Measurements from ENCODE around the gene FRAS1. TPM values are rescaled to one million over a fixed set of nuclear protein-coding genes. Genes with fewer than 3 reads are reported as not detected.

The FRAS1 gene
- total and polyA plus RNA-seq, 12 donors, result 0.20 to 2.3 (median 0.84) TPM

- no peak for DNase-seq
- intact Hi-C loops (cut with DNase I), result no loop called here
- H3K27ac ChIP-seq, result no peak overlapping the region
- H3K36me3 ChIP-seq (replicated peaks in 1 of 2), result no peaks in the 10 kb centered on the region
- H3K4me1 ChIP-seq (replicated peaks in 1 of 2), result peaks cover 0 to 16% of the 10 kb centered on the region in 2 donors
- 75 to 93% (median 89%) methylated on average over 1 of the region's 1 CpG for WGBS, 4 donors
- H3K9me3 ChIP-seq (replicated peaks in 1 of 3), result no peaks in the 10 kb centered on the region
- no peak overlapping the region for H3K4me3 ChIP-seq
- no peaks in the 10 kb centered on the region for H3K27me3 ChIP-seq
- TF ChIP-seq POLR2A (IDR thresholded peaks at IDR 0.05) (no peak), CTCF (IDR thresholded peaks at IDR 0.05) (no peak)
These were observed 514.7 kb downstream of the FRAS1 start for GRCh38 chr4:78571804-78572203.

DNA sequence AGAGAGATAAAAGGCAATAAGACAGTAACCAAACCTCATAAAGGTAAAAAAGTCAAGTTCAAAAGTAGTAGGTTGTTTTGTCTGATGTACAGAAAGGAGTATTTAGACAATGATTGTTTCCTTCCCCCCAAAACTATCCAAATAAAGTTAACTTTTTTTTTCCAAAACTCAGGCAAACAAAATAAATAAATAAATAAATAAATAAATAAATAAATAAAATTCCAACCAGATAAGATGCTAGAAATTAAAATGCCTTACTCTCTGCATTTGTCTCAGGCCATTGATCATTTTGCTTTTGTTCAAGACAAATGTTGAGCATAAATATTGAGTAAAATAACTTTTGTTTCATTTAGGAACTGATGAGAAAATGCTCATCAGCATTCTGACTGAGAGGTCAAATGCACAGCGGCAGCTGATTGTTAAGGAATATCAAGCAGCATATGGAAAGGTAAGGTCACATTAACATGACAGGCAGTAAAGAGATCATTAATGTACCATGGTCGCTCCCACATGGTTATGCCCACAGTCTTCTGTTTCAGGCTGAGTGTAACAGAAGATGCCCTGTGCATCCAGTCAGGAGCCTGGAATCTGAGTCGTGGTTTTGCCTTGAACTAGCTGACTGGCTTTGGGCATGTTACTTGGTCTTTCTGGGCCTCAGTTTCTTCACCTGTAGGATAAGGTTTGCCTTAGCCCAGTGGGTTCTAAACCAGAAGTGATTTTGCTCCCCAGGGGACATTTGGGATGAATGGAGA lies 521.7 kb downstream of the FRAS1 start:
- intact Hi-C loops (cut with DNase I), result no loop called here
- no peak overlapping the region for H3K4me3 ChIP-seq
- DNase-seq, result no peak
- H3K27ac ChIP-seq, result no peak overlapping the region
- WGBS, 4 donors, result 81 to 94% (median 87%) methylated on average over 3 of the region's 3 CpGs
- H3K4me1 ChIP-seq (replicated peaks in 1 of 2), result no peaks in the 10 kb centered on the region
- no peaks in the 10 kb centered on the region for H3K36me3 ChIP-seq (replicated peaks in 1 of 2)
- no peak for TF ChIP-seq POLR2A (IDR thresholded peaks at IDR 0.05)
- no peak for TF ChIP-seq CTCF (IDR thresholded peaks at IDR 0.05)
- no peaks in the 10 kb centered on the region for H3K9me3 ChIP-seq (replicated peaks in 1 of 3)
- no peaks in the 10 kb centered on the region for H3K27me3 ChIP-seq

DNA sequence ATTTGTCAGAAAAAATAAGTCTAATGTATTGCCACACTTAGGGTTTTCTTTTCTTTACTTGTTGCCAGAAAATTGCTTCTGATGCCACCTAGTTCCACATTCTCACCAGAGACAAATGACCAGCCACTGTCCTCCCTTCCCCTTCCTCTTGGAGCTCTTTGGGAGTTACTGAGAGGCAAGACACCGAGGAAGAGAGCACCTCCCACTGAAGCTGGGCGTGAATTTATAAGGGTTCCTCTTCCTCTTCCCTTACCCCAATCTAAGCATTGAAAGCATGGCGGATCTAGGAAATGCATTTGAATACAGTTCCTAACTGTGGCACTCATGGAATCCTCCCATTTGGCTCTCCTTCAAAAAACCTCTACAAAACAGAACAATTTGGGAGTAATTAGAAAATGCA lies 524.5 kb downstream of the FRAS1 start:
- no peaks in the 10 kb centered on the region for H3K36me3 ChIP-seq (replicated peaks in 1 of 2)
- no peak overlapping the region for H3K27ac ChIP-seq
- TF ChIP-seq POLR2A (IDR thresholded peaks at IDR 0.05) (no peak), CTCF (IDR thresholded peaks at IDR 0.05) (no peak)
- H3K4me3 ChIP-seq, result no peak overlapping the region
- H3K4me1 ChIP-seq (replicated peaks in 1 of 2), result no peaks in the 10 kb centered on the region
- no peaks in the 10 kb centered on the region for H3K9me3 ChIP-seq (replicated peaks in 1 of 3)
- DNase-seq, result peak in 3 of 7 donors; percentile 13 to 36 (median 15)
- WGBS, 4 donors, result 71 to 75% (median 73%) methylated on average over 3 of the region's 3 CpGs
- intact Hi-C loops (cut with DNase I), result no loop called here
- H3K27me3 ChIP-seq, result no peaks in the 10 kb centered on the region

DNA sequence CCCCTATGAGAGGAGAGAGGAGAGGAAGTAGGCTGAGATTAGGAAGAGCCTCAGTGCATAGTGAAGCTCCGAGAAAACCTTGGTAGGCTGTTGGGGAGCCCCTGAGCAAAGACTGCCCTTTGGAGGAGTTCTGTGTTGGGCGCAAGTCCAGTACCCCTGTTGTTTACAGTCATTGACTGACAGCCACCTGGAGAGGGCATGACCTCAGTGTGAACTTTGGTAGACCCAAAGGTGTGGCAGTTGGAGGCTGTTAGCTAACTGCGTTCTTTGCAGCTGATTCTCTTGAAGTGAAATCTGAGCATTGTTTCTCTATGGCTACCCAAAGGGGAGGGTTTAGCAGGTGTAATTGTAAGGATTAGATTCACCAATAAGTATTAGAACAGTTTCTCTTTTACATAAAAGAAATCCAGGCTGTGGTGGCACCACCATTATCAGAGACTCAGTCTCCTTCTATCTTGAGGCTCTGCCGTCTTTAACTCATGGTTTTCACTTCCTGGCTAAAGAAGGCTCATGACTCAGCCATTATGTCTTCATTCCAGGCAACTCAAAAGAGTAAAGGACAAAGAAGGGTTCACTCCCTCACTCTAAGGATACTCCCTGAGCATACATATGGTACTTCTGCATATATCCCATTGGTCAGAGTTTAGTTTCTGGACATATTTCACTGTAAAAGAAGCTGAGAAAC lies 527.9 kb downstream of the FRAS1 start:
- H3K27me3 ChIP-seq, result no peaks in the 10 kb centered on the region
- no peak overlapping the region for H3K4me3 ChIP-seq
- no peak for DNase-seq
- H3K36me3 ChIP-seq (replicated peaks in 1 of 2), result no peaks in the 10 kb centered on the region
- intact Hi-C loops (cut with DNase I), result no loop called here
- TF ChIP-seq POLR2A (IDR thresholded peaks at IDR 0.05) (no peak), CTCF (IDR thresholded peaks at IDR 0.05) (no peak)
- no peaks in the 10 kb centered on the region for H3K9me3 ChIP-seq (replicated peaks in 1 of 3)
- WGBS, 4 donors, result 85 to 94% (median 91%) methylated on average over 4 of the region's 4 CpGs
- no peak overlapping the region for H3K27ac ChIP-seq
- H3K4me1 ChIP-seq (replicated peaks in 1 of 2), result no peaks in the 10 kb centered on the region
